MCF 10A (cell line): ENCODE results near the gene SLC25A22. TPM values are rescaled to one million over a fixed set of nuclear protein-coding genes. Genes with fewer than 3 reads are reported as not detected.

ENCODE experiments used
- BruUV-seq: library from RNA; stranded (reverse); fragments of 400-500 nt; replicated peaks from 2 replicates; lab custom pipeline; 2021; lab: Mats Ljungman, UMichigan
- CTCF ChIA-PET: fragments of 300-600 bp; sonication (Branson Sonifier 250); formaldehyde crosslinking; extraction: SDS; loops from one replicate; lab custom pipeline; 2021; ENCODE audit warnings: antibody characterized with exemption, inconsistent platforms; lab: Yijun Ruan, JAX
- POLR2A ChIA-PET: fragments of 300-600, 350-650 bp; sonication (Branson Sonifier 250); formaldehyde crosslinking; extraction: SDS; loops from one replicate; lab custom pipeline; 2020; ENCODE audit warnings: antibody characterized with exemption, inconsistent platforms; lab: Yijun Ruan, JAX
- DNase-seq: peaks from one replicate; pipeline ENCODE4 v3.0.0-alpha.2; 2018; ENCODE audit not compliant: unreplicated experiment
- H3K27ac Mint-ChIP-seq: one replicate; pipeline ENCODE4 v1.8.0; 2022; ENCODE audit warnings: mild to moderate bottlenecking, low read depth, mixed read lengths; ENCODE audit not compliant: unreplicated experiment
- H3K27me3 Mint-ChIP-seq: one replicate; pipeline ENCODE4 v1.8.0; 2022; ENCODE audit warnings: mixed read lengths; ENCODE audit not compliant: insufficient read depth, unreplicated experiment
- H3K36me3 Mint-ChIP-seq: one replicate; pipeline ENCODE4 v1.8.0; 2022; ENCODE audit warnings: mild to moderate bottlenecking, moderate library complexity, mixed read lengths; ENCODE audit not compliant: insufficient read depth, unreplicated experiment
- H3K4me1 Mint-ChIP-seq: one replicate; pipeline ENCODE4 v1.8.0; 2022; ENCODE audit warnings: mixed read lengths; ENCODE audit not compliant: insufficient read depth, unreplicated experiment
- H3K4me3 Mint-ChIP-seq: one replicate; pipeline ENCODE4 v1.8.0; 2022; ENCODE audit warnings: mild to moderate bottlenecking, moderate library complexity, mixed read lengths; ENCODE audit not compliant: unreplicated experiment
- H3K9me3 Mint-ChIP-seq: one replicate; pipeline ENCODE4 v1.8.0; 2022; ENCODE audit warnings: mixed read lengths; ENCODE audit not compliant: unreplicated experiment
- CTCF ChIP-seq: fragments of 200-600 bp; IDR thresholded peaks from one replicate; pipeline ENCODE4 v1.8.0; 2022; ENCODE audit warnings: antibody characterized with exemption, mild to moderate bottlenecking; ENCODE audit not compliant: unreplicated experiment
- intact Hi-C: fragments of 100-400 bp; cut with micrococcal nuclease; formaldehyde crosslinking; loops from 2 replicates; pipeline ENCODE4 v1.14.1; 2022
- total RNA-seq: library from RNA; stranded (reverse); gene quantifications from 2 replicates; pipeline ENCODE4 v1.2.3, GENCODE V29; 2022

Gene SLC25A22
- total RNA-seq, 1 experiment from 2014 or later, result 34.0 TPM

GRCh38 chr11:779955-780532 is 18.0 kb downstream of the SLC25A22 start:
- Mint-ChIP-seq H3K36me3 (peaks cover 21% of the 10 kb centered on the region), H3K4me3 (no peak overlapping the region), H3K4me1 (peaks cover 8% of the 10 kb centered on the region), H3K27me3 (no peaks in the 10 kb centered on the region), H3K27ac (no peak overlapping the region), H3K9me3 (no peaks in the 10 kb centered on the region)
- DNase-seq, result no peak
- intact Hi-C loops, result no loop called here
- POLR2A ChIA-PET, result no interaction called here
- CTCF ChIA-PET, result interaction anchor here (0.7 kb wide), 1 partner anchor 142 kb away, joined by 3 read pairs; no protein-coding TSS in a partner anchor
- no TSS peak for BruUV-seq
- no peak for TF ChIP-seq CTCF

GRCh38 chr11:778976-779954 is 18.8 kb downstream of the SLC25A22 start:
- peak overlapping the region; percentile 36 for H3K4me3 Mint-ChIP-seq
- ChIA-PET POLR2A (interaction anchor here (0.9 to 4.8 kb wide), 3 partner anchors 15 to 84 kb away, joined by 4 to 42 read pairs (median 37); partner anchors contain the start of genes DEAF1, TALDO1 and TMEM80), CTCF (interaction anchor here (0.7 to 0.8 kb wide), 2 partner anchors 12 to 143 kb away, joined by 3 read pairs; no protein-coding TSS in a partner anchor)
- peaks cover 11% of the 10 kb centered on the region for H3K4me1 Mint-ChIP-seq
- intact Hi-C loops, result no loop called here
- no peak overlapping the region for H3K27ac Mint-ChIP-seq
- TF ChIP-seq CTCF, result no peak
- no peaks in the 10 kb centered on the region for H3K27me3 Mint-ChIP-seq
- BruUV-seq, result no TSS peak
- H3K36me3 Mint-ChIP-seq, result peaks cover 28% of the 10 kb centered on the region
- H3K9me3 Mint-ChIP-seq, result no peaks in the 10 kb centered on the region
- DNase-seq, result no peak

GRCh38 chr11:777288-778255 is 20.5 kb downstream of the SLC25A22 start, which contains the start of gene GATD1:
Gene GATD1, minus strand, starts transcription at chr11:777487. Its CDS starts 25 bp downstream, at chr11:777462.
- Mint-ChIP-seq H3K9me3 (no peaks in the 10 kb centered on the region), H3K27me3 (no peaks in the 10 kb centered on the region), H3K4me1 (peaks cover 11% of the 10 kb centered on the region), H3K4me3 (peak within 1 kb of the TSS; percentile 85), H3K27ac (peak within 1 kb of the TSS; percentile 81), H3K36me3 (peaks cover 31% of the 10 kb centered on the region)
- ChIA-PET POLR2A (interaction anchor here (0.5 to 4.8 kb wide), 15 partner anchors 8 to 472 kb away, joined by 3 to 42 read pairs (median 5); partner anchors contain the start of genes EPS8L2, PNPLA2, RPLP2 and TALDO1), CTCF (interaction anchor here (0.6 to 1.2 kb wide), 2 partner anchors 22 to 32 kb away, joined by 3 to 5 read pairs; partner anchors contain the start of gene RPLP2)
- intact Hi-C loops, result no loop called here
- no TSS peak for BruUV-seq
- no peak for TF ChIP-seq CTCF
- DNase-seq, result peak; percentile 84
